Lower leg skin (tissue), 3 donors: ENCODE measurements around the gene HRK.

Experiments used
- POLR2A ChIP-seq, 2 donors: fragments of 450-650 bp; IDR thresholded peaks; one replicate each; pipeline ENCODE4 v1.6.1; 2016 to 2017; ENCODE audit warnings: antibody characterized with exemption in 2 of 2, mild to moderate bottlenecking in 1 of 2, moderate library complexity in 1 of 2
- TF ChIP-seq, protein P1 (sequence below), 3 donors: fragments of 450-650 bp; IDR thresholded peaks; one replicate each; pipeline ENCODE4 v1.5.1; 2016; ENCODE audit warnings: antibody characterized with exemption in 3 of 3, mild to moderate bottlenecking in 3 of 3, moderate library complexity in 2 of 3

DNA sequence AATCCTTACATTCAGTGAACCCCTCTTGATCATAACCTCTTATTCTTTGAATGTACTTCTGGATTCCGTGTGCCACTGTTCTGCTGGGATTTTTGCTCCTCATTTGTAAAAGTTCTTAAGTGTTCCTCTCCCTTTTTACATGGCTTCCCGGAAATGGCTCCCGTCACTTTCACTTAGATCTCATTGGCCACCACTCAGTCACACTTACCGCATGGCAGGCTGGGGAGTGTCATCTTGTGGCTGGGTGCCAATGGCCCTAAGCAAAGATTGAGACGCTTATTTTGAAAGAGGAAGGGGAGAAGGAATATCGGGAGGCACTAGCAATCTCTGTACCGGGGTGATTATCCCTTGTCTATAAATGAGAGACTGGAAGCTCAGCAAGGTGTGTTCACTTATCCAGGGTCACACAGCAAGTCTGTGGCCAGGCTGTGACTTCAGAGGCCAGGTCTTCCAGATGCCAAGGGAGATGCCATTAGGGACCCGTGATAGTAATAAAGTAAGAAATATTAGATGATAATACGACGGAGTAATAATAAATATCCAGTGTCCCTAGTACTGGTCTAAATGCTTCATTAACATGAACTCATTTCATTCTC lies 74.3 kb downstream of the HRK start:
- TF ChIP-seq, protein P1, sequence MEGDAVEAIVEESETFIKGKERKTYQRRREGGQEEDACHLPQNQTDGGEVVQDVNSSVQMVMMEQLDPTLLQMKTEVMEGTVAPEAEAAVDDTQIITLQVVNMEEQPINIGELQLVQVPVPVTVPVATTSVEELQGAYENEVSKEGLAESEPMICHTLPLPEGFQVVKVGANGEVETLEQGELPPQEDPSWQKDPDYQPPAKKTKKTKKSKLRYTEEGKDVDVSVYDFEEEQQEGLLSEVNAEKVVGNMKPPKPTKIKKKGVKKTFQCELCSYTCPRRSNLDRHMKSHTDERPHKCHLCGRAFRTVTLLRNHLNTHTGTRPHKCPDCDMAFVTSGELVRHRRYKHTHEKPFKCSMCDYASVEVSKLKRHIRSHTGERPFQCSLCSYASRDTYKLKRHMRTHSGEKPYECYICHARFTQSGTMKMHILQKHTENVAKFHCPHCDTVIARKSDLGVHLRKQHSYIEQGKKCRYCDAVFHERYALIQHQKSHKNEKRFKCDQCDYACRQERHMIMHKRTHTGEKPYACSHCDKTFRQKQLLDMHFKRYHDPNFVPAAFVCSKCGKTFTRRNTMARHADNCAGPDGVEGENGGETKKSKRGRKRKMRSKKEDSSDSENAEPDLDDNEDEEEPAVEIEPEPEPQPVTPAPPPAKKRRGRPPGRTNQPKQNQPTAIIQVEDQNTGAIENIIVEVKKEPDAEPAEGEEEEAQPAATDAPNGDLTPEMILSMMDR (IDR thresholded peaks at IDR 0.05), result no peak
- no peak for TF ChIP-seq POLR2A (IDR thresholded peaks at IDR 0.05)
